Fibroblast of the aortic adventitia (primary cell): ENCODE results near the gene CCDC38. TPM values are rescaled to one million over a fixed set of nuclear protein-coding genes. Genes with fewer than 3 reads are reported as not detected.

Experiments
- DNase-seq: peaks from one replicate; pipeline ENCODE4 v3.0.0-alpha.2; 2010; ENCODE audit warnings: low read depth
- H3K4me3 ChIP-seq: 2 replicates; pipeline ENCODE4 v1.5.1; 2011; ENCODE audit warnings: low read depth, mild to moderate bottlenecking, control low read depth, low read length, moderate library complexity
- total RNA-seq: library from RNA; depleted of rRNA; stranded (reverse); fragments of >200 nt; gene quantifications from 2 replicates; pipeline ENCODE4 v1.2.3, GENCODE V29; 2012; ENCODE audit warnings: low replicate concordance
- TF ChIP-seq, protein P1 (sequence below): IDR thresholded peaks from 2 replicates; pipeline ENCODE4 v1.5.1; 2011; ENCODE audit warnings: mild to moderate bottlenecking, low read length, control low read depth, inconsistent platforms; ENCODE audit not compliant: insufficient read depth

Gene CCDC38
- total RNA-seq, 1 donor: not detected

DNA sequence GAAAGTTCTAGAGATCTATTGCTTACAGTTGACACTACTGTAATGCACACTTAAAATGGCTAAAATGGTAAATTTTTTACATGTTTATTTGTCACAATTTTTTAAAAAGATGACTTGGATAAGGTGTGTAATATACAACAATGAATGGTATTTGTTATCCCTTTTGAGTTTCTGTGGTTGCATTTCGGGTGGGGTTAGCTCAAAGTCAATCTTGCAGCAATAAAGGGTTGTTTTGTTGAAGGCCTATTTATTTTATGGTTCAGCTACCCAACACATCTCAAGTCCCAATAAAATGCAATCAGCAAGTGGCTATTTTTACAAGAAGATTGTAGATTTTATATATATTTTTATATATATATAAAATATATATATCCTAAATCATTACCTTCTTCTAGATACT is 61.5 kb downstream of the CCDC38 start:
- H3K4me3 ChIP-seq: no peak overlapping the region
- DNase-seq: no peak
- TF ChIP-seq, protein P1, sequence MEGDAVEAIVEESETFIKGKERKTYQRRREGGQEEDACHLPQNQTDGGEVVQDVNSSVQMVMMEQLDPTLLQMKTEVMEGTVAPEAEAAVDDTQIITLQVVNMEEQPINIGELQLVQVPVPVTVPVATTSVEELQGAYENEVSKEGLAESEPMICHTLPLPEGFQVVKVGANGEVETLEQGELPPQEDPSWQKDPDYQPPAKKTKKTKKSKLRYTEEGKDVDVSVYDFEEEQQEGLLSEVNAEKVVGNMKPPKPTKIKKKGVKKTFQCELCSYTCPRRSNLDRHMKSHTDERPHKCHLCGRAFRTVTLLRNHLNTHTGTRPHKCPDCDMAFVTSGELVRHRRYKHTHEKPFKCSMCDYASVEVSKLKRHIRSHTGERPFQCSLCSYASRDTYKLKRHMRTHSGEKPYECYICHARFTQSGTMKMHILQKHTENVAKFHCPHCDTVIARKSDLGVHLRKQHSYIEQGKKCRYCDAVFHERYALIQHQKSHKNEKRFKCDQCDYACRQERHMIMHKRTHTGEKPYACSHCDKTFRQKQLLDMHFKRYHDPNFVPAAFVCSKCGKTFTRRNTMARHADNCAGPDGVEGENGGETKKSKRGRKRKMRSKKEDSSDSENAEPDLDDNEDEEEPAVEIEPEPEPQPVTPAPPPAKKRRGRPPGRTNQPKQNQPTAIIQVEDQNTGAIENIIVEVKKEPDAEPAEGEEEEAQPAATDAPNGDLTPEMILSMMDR: no peak

DNA sequence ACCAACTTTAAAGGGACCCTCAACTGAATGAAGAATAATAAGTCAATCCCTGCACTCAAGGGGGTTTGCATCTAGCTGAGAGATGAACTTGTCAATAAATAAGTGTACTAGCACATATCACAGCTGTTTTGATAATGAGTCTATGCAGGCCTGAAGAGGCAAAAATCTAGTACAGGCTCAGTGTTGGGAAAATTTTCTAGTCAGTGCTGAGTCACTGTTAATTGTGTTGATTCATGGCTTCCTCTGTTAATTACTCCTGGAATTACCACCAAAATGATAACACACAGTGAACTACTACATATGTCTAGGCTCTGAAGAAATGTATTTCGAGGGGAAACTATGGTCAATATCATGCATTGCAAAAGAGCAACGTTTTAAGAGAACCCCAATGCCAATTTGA is 64.8 kb downstream of the CCDC38 start:
- TF ChIP-seq, protein P1: no peak
- DNase-seq: no peak
- H3K4me3 ChIP-seq: no peak overlapping the region

DNA sequence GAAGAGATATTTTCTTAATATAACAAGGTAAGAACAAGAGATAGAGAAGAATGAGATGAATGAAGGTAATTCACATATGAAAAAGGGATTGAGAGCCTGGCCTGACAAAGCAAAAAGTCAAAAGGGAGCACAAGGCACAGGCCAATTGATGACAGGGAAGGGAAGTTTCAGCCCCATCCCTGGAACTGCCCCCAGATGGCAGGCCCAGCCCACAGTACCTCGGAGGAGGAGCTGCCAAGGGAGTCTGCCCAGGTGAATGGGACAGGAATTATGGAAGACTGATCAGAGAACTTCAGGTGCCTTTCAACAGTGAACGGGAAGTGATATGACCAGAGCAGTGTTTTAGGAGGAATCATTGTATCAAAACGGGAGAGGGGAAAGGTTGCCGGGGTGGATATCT is 68.0 kb downstream of the CCDC38 start:
- no peak for DNase-seq
- H3K4me3 ChIP-seq: no peak overlapping the region
- TF ChIP-seq, protein P1: no peak

GRCh38 chr12:95870897-95871296 is 71.5 kb downstream of the CCDC38 start:
- DNase-seq: no peak
- TF ChIP-seq, protein P1: no peak
- H3K4me3 ChIP-seq: no peak overlapping the region

DNA sequence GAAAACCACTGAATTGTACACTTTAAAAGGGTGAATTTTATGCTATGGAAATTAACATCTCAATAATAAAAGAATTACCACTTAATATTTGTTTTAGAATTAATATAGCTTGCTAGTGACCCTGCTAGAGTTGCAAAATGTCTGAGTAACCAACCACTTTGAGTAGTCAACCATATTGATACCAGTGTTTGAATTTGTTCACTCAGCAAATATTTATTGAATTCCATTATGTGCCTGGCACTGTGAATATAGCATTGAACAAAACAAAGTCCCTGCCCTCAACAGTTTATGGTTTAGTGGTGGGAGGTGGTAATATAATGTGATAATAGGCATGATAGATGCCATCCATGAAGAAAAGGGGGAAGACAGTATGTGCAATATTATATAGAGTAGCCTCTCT is 79.1 kb downstream of the CCDC38 start:
- TF ChIP-seq, protein P1: no peak
- H3K4me3 ChIP-seq: no peak overlapping the region
- DNase-seq: no peak

DNA sequence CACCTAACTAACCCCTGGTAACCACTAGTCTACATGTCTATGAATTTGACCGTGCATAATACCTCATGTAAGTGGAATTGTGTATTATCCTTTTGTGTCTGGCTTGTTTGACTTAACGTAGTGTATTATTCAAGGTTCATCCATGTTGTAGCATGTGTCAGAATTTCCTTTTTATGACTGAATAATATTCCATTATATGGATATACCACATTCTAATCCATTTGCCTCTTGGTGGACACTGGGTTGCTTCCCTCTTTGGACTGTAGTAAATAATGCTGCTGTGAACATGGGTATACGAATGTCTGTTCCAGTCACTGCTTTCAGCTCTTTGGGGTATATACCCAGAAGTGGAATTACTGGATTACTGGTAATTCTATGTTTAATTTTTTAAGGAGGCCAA is 80.4 kb downstream of the CCDC38 start:
- DNase-seq: no peak
- TF ChIP-seq, protein P1: no peak
- H3K4me3 ChIP-seq: no peak overlapping the region

GRCh38 chr12:95859947-95860850 is 82.2 kb downstream of the CCDC38 start:
- TF ChIP-seq, protein P1: no peak
- DNase-seq: no peak
- H3K4me3 ChIP-seq: peak overlapping the region; percentile 83
